GM18868 (cell line): ENCODE measurements around the gene SPAG17.

Source experiments
- ATAC-seq: cut with Tn5 transposase; IDR thresholded peaks from one replicate; pipeline ENCODE4 v1.9.1; 2021; ENCODE audit warnings: mild to moderate bottlenecking, moderate library complexity; ENCODE audit not compliant: unreplicated experiment

Gene SPAG17

DNA sequence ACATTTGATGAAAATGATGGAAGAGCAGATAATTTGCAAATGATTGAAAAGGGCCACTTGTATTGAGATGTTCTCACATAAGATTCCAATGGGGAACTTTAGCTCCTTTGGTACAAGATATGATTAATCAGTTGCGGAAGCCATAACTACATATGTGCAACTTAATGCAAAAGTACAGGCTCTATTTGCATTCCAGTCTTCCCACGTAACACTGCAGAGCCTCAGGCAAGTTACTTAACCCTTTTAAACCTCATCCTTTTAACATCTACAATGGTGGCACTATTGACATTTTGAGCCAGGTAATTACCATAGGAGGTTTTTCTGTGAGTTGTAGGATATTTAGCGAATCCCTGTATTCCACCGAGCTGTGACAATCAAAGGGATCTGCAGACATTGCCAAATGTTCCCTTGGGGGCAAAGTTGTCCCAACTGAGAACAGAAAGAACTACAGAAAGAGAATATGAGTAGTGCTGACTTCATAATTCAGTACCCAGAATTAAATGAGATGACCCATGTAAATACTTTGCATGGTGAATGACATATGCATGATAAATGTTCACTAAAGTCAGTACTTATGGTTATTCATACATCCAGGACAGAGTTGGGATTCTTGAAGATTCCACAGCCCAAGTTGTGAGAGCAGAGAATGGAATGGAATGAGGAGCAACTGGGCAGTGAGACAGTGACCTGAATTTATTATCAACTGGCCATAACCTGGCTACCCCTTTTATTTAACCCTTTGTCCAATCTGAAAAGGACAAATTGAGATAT lies 62.6 kb downstream of the SPAG17 start:
- ATAC-seq: no peak

DNA sequence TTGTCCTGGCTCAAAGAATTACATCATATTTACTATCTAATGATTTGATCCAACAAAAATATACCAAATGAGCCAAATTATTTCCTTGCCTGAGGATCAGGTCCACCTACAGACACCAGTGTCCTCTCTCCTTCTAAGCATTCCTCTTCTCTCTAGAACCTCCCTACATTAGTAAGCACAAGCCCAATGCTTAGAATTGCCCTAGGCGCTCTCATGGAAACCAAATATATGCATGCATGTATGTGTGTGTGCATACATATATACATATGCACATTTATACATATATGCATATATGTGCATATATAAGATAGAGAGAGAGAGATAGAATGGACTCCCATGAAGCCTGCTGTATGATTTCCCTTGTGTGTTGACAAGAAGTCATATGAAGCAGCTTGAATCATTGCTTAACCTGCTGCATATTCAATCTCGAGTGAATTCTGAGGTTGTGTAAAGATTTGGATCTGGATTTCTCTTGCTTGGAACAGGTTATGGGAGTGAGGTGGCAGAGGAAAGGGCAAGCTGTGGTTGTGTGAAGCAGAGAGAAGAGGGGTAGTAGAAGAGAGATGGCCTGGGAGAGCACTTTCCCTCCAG lies 66.1 kb downstream of the SPAG17 start:
- ATAC-seq: no peak

DNA sequence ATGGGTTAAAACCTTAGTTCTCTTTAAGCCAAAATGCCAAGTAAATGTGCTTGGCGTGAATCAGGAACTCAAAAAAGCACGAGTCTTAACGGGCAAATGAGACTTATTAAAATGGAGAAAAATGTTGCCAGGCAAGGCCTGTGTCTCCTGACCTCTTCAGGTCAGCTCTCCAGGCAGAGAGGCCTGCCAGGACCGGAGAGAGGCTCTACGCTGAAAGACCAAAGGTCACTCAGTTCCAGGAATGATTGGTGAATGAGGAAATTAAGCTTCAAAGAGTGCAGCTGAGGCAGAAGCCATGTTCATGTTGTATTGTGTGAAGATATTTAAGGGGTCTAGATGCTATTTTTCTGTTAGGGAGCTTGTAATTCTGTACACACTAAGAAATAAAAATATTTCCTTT lies 66.6 kb downstream of the SPAG17 start:
- ATAC-seq: no peak

DNA sequence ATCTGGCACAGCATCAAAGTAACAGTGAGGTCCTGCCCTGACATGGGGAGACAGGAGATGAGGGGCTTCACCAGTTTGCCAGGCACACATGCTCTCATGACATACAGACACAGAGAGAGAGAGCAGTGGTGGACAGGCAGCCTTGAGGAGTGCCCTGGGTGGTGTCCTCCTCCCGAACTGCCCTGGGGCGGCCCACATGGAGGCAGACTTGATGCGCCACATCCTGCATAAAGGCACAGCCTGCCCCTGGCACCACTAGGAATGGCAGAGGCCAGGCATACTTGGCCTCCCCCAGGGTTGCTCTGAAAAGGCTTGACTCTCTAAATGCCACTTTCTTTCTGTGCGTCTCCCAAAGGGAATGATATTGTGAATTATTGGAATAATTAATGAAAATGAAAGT lies 67.5 kb downstream of the SPAG17 start:
- no peak for ATAC-seq

DNA sequence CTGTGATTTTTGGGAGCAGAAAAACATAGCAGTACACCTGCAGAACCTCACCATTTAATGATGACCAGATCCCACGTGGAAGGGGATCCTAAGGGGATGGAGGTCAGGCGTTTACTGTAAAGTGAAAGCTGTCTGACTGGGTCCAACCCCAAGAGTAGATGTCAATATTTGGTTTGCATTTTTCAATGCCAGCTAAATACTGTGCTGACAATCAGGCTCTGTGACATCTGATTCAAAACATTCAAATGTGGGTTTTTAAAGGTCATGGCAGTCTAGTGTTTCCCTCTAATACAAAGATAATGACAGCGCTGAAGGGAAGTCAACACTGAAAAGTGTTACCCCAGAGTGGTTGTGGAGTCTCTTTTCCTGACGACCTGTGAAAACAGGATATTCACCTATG lies 68.1 kb downstream of the SPAG17 start:
- ATAC-seq: no peak

DNA sequence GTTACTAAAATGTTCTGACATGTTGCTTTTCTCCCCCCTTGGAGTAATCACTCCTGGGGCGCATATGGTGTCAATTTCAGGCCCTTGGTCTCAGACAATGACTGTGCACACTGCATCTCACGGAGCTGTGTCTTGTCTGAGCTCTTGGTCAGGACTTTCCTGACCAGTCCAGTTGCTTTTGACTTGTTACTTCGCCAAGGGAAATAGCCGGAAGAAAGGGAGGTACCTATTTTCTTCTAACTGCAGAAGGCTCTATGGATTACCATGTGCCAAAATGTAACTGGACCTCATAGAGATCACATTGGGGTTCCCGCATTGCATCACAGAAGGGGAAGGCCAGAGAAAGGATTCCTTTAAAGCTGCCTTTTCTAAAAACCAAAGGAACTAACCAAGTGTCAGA lies 68.6 kb downstream of the SPAG17 start:
- no peak for ATAC-seq

DNA sequence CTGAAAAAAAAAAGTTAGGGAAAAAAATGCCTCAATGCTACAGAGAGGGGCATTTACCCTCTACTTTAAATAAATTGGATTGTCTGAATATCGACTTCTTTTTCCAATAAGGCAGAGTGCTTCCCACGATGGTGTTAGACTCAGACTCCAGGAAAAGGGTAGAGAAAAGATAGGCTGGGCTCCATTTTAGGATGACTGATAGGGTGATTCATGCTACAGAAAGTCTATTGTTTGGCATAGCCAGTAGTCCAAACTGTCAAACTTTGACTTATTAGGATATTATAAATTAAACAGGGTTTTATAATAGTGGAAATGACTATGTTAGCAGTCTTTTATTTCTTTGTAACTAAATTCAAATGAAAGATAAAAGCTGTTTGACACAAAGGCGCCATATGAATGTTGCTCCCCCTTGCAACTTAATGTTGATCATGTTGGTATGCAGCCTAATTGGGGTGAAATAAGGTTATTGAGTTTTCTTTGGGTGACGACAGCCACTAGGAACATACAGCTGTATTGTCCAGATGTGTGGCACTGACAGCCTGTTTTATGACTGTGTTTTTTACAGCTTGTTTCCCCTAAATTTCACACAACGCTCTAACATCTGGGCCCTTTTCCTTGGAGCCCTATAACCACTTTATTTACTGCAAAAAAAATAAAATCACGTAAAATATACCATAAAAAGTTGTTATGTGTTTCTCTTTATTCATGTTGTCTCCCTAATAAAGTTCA lies 69.3 kb downstream of the SPAG17 start:
- ATAC-seq: no peak

DNA sequence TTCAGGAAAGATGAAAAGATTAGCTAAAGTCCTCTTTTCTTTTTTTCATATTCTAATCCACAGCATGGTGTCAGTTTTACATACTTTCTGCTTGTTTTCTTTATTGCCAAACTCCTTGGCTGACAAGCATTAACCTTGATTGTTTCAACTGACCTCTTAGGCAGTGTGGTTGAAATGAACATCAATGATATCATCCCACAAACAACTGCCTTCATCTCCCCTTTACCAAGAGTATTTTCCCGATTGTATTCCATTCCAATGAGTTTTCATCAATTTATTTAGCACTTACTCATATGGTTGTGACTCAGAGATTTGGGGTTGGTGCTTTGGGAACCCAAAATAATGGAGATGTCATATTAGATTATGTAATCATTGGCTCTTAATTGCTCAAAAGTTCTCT lies 71.8 kb downstream of the SPAG17 start:
- no peak for ATAC-seq

DNA sequence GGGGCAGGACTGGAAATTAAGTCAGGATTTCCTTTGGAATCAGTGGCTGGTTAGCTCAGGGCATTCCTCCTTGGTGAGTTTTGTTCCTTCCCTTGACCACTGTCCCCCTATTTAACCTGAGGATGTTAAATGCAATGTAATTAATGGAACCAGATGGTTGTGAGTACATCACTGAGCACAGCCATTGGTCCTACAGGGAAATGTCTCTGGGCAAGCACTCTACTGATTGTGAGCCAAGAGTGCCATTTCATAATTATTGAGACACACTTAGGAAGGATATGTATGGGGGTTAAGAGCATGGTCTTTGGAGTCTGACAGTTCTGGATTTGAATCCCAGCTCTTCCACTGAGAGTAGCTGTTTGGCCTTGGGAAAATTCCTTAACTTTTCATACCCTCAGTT lies 74.4 kb downstream of the SPAG17 start:
- ATAC-seq: no peak

DNA sequence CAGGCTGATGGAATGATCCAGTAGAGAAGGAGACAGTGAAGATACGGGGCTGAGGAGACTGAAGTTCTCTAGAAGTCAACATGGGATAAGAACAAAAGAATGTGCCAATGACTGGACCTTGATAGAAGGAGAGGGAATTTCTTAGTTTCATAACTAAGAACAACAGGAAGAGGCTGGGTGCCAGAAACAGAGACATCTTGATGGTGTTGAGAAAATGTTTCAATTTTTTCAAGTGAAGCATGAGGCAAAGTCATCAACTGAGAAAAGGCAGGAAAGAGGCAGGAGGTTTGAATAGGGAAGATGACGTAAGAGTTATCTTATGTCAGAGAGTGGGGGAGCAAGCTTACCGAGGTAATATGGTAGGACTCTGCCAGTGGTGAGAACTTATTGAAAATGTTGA lies 80.1 kb downstream of the SPAG17 start:
- no peak for ATAC-seq

DNA sequence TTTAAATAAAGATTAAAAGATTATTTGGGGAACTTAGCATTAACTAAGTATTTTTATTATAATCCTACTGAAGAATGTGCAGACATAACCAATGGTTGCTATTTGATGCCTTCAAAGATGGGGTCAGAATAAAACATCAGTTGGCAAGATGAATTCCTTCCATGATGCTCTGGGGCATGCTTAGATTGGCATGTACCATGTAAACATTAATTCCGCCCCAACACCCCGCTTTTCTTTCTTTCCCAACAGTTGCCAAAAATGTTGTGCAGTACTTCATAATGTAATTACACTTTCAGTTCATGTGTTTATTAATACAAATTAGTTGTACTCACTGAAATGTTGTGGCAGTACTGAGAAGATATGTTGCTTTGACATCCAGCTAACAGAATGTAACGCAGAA lies 82.6 kb downstream of the SPAG17 start:
- ATAC-seq: no peak

DNA sequence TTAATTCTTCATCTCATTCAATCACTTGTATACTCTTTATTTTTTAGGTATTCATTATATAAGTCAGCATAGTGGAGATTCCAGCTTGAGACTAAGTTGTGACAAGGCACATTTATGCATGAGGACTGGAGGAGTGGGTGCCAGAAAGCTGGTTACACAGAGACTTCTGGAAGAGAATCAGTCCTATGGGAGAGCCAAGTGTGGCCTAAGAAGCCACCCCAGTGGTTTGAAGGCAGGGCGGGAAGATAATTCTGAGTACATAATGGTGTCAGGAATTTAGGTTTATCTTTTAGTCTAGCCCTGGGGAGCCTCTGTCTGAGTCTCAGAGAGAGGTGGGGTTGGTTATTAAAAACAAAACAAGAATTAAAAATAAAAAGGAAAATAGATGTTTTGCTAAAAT lies 83.0 kb downstream of the SPAG17 start:
- no peak for ATAC-seq

DNA sequence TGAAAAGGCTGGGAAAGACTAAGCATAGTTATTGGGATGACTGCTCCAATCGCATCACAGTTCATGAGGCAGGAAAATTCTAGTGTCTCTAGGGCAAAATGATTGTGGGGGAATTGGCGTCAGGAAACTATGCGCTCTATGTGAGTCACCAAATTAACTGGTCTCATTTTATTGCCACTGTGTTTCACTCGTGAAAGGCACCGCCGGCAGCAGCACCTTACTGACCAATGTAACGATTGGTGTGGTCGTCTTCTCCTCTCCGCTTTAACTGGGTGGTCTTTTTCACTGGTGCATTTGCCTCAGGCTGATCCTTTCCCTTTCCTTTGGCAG lies 83.5 kb downstream of the SPAG17 start:
- no peak for ATAC-seq

DNA sequence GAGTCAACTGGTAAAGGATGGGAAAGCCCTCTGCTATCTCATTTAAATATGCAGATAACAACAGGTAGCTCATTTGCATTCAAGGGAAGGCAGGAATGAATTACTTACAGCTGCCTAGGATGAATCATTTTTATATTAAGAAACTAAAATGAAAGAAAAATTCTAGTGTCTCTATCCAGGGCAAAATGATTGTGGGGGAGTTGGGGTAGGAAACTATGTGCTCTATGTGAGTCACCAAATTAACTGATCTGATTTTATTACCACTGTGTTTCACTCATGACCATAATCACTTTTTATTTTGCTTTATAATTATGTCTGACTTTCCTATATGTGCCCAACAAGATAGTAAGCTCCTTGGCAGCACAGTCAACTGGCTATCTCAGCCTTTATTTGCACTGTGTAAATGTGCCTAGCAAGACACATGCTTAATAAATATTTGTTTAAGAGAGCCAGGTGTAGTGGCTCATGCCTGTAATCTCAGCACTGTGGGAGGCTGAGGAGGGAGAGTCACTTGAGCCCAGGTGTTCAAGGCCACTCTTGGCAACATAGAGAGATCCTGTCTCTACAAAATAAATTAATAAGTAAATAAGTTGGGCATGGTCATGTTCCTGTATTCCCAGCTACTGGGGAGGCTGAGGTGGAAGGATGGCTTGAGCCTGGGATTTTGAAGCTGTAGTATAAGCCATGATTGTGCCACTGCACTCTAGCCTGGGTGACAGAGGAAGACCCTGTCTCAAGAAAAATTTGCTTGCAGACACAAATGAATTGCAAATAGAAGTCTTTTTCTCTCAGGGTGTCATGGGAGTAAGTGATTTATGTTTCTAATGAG lies 84.1 kb downstream of the SPAG17 start:
- ATAC-seq: no peak

DNA sequence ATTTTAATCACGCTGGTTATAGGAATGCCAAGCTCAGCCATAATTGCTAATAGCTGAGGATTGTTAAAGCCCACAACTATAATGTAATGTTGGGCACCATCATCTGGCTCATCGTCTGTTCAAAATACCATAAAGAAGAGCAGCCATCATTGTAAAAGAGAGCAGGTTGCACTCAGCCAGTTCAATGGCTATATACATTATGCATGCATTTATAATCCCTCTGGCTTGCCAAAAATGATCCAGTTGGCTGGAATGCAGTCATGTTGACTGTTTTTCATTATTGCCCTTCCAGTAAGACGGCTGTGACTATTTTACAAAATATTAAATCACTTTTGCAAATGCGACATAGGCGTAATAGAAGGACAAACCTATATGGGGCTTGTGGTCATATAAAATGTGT lies 85.3 kb downstream of the SPAG17 start:
- ATAC-seq: no peak

DNA sequence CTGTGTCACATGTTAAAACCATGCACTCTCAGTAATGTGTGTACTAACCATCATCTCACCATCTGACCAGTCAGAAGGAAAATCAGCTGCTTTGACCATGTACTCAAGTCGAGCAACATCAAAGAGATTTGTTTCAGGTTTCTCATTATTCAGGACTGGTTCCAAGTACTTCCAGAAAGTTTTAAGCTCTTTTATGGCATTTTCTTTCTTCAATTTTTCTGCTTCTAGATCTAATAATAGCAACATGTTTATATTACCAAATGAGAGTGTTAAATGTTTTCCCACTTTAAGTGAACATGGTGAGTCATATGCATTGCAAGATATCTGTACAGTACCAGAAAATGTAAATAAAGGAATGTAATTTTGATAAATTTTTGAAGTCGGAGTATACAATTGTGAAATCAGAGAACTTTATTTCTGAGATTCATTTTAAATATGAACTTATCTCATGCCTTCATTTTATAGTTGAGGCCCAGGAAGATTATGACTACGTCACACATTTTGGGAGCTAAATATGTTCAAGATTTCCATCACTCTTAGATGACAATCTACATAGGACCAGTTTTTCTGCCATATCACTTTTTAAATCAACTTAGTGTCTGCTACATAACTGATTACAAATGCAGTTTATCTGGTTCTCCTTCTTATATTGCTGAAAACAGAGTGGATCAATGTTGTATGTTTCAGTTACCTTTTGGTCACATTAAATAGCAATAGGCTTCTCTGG lies 87.2 kb downstream of the SPAG17 start:
- ATAC-seq: no peak

DNA sequence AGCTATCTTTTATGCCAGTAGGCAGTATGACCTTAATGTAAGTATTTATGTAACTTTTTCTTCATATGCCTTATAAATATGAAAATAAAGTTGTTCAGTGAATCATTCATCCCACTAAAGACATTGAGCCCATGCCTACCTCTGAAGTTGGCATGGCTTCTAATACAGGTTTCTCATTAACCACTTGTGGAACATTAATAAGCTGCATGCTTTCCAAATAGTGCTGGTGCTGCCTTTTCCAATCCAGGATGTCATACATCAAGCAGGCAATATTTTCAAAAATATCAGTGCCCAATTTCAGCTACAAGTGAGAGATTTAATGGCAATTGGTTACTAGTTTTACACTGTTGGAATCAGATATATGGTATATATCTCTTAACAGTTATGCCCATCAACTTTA lies 92.0 kb downstream of the SPAG17 start:
- no peak for ATAC-seq

DNA sequence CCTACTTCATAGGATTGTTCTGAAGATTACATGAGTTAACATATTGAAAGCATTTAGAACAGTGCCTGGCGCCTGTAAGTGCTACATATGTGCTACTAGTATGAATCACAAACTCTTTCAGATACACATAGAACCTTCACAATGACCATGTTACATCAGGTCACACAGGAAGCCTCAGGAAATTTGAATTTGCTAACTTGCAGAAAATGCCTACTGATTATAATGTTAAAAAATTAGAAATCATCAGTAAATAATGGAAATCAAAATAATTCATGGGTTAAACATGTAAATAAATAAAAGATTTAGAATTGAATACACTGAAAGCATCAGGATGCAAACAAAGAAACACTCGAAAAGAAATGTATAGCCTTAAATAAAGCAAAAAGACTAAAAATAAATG lies 94.9 kb downstream of the SPAG17 start:
- no peak for ATAC-seq

DNA sequence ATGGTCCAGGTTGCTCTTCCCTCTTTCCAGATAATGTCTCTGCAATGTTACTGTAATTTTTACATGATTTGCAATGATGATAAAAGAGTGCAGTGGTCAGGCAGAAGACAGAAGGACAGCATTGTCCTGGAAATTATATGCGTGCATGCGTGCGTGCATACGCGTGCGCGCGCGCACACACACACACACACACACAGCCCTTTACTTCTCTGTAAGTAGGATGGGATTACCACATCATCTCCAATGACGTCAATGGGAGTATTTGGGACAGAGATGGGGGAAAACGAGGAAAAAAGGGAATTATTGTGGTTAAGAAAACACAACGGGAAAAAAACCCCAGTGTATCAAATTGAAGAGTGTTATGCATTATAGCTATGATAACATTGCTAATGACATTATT lies 99.7 kb downstream of the SPAG17 start:
- ATAC-seq: no peak

DNA sequence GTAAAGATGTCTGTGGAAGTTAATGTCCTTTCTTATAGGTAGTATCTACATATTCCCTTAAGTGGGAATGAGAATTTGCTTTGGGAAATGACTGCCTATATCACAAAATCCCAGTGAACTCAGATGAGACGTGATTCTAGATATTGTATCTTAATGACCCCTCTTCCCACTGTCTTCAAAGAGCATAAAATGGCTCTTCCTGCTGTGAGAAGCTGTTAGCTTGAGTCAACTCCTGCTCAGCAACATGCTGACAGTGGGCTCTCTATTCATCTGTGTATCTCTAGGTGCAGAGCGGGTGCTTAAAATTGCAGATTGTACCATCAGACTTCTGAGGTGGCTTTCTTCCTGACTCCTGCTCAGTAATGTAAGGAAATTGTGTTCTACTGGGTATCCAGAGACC lies 100.6 kb downstream of the SPAG17 start:
- no peak for ATAC-seq

DNA sequence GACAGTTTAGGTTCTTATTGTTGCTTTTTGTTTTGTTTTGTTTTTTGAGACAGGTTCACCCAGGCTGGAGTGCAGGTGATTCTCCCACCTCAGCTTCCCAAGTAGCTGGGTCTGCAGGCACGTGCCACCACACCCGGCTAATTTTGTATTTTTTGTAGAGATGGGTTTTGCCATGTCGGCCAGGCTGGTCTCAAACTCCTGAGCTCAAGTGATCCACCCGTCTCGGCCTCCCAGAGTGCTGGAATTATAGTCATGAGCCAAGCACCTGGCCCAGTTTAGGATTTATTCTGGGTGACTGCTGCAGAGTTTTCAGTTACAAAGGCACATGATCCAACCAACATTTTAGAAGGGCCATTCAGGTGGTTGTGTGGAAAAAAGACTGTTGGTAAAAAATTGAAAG lies 102.0 kb downstream of the SPAG17 start:
- ATAC-seq: no peak
